Measurements from ENCODE around the gene GRK6. TPM values are rescaled to one million over a fixed set of nuclear protein-coding genes. Genes with fewer than 3 reads are reported as not detected.
"Not testable (repeated sequence)": the region's sequence is repeated elsewhere in the genome, so short reads cannot be mapped to it uniquely, and the experiment has no call there.

The GRK6 gene
- total RNA-seq, 6 donors from 2014 or later: 26.8 to 85.9 (median 56.6) TPM

DNA sequence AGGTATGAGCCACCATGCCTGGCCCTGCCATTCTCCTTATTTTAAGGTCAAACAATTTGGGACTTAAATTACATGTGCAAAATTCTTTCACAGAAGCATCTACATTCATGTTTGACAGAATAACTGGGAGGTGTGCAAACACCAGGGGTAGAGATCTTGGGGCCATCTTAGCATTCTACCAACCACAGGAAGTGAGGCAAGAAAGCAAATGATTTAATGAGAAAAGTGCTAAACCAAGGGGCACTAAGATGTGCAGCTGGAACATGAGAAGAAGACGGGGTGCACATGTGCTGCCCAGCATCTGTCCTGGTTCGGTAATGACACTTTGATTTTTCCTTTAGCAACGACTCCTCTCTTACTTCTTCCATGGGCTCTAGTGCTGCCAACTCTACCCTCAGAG, 15.9 kb upstream of the GRK6 start:
- Histone ChIP-seq H3K9me3 (no peaks in the 10 kb centered on the region), H3K27me3 (no peaks in the 10 kb centered on the region), H3K36me3 (no peaks in the 10 kb centered on the region), H3K4me1 (peaks cover 0 to 7% (median 2%) of the 10 kb centered on the region in 4 donors), H3K27ac (no peak overlapping the region), H3K4me3 (no peak overlapping the region)
- DNase-seq (no peak), ATAC-seq (ENCODE audit: low FRiP score in 2 of 2) (no peak)
- TF ChIP-seq, protein P1, sequence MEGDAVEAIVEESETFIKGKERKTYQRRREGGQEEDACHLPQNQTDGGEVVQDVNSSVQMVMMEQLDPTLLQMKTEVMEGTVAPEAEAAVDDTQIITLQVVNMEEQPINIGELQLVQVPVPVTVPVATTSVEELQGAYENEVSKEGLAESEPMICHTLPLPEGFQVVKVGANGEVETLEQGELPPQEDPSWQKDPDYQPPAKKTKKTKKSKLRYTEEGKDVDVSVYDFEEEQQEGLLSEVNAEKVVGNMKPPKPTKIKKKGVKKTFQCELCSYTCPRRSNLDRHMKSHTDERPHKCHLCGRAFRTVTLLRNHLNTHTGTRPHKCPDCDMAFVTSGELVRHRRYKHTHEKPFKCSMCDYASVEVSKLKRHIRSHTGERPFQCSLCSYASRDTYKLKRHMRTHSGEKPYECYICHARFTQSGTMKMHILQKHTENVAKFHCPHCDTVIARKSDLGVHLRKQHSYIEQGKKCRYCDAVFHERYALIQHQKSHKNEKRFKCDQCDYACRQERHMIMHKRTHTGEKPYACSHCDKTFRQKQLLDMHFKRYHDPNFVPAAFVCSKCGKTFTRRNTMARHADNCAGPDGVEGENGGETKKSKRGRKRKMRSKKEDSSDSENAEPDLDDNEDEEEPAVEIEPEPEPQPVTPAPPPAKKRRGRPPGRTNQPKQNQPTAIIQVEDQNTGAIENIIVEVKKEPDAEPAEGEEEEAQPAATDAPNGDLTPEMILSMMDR (IDR thresholded peaks at IDR 0.05): no peak
- TF ChIP-seq POLR2AphosphoS5 (IDR thresholded peaks at IDR 0.05) (no peak), EP300 (IDR thresholded peaks at IDR 0.05) (no peak), POLR2A (IDR thresholded peaks at IDR 0.05) (no peak)
- WGBS, 2 donors: 55 to 83% methylated on average over 3 of the region's 3 CpGs

DNA sequence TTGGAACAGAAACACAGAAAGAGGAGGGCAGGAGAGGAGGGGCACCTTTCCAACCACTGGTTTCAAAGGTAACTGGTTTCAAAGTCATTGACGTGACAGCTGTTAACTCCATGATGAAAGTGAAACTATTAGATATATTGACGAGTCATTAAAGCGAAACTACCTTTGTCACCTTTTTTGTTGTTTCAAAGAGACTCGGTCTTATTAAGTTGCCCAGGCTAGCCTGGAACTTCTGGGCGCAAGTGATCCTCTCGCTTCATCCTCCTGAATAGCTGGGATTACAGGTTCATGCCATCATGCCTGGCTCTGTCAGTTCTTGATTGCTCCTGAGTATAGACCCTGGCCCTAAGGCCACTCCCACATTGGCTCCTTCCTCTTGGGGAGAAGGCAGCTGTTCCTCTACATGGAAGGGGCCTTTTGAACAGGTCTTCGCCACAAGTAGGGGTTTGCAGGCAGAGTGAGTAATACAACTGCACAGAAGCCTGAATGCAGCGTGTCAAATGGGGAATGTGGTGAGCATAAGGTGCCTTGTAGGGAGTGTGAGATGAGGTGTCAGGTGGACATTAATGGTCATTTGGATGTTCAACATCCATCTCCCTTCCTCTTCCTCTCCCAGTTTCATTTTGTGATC, 13.8 kb upstream of the GRK6 start:
- H3K27ac ChIP-seq: peak overlapping the region in 1 of 4 donors; percentile 46

DNA sequence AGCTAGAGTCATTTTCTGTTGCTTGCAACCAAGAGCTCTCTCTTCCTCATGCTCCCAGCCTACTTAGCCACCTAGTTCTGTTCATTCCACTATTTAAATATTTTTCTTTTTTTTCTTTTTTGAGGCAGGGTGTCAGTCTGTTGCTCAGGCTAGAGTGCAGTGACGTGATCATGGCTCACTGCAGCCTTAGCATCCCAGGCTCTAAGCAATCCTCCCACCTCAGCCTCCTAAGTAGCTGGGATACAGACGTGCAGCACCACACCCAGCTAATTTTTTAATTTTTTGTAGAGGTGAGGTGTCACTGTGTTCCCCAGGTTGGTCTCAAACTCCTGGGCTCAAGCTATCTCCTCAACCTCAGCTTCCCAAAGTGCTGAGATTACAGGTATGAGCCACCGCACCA, 12.0 kb upstream of the GRK6 start:
- H3K9me3 ChIP-seq: no peaks in the 10 kb centered on the region
- H3K27ac ChIP-seq: no peak overlapping the region
- H3K4me3 ChIP-seq: no peak overlapping the region
- H3K27me3 ChIP-seq: no peaks in the 10 kb centered on the region
- no peak for DNase-seq
- TF ChIP-seq POLR2AphosphoS5 (IDR thresholded peaks at IDR 0.05) (no peak), EP300 (IDR thresholded peaks at IDR 0.05) (no peak), POLR2A (IDR thresholded peaks at IDR 0.05) (no peak)
- TF ChIP-seq, protein P1 (IDR thresholded peaks at IDR 0.05): no peak
- peaks cover 7 to 11% (median 9%) of the 10 kb centered on the region in 4 donors for H3K4me1 ChIP-seq
- no peaks in the 10 kb centered on the region for H3K36me3 ChIP-seq
- 83% methylated on average over 3 of the region's 3 CpGs for WGBS, 2 donors
- ATAC-seq (ENCODE audit: low FRiP score in 2 of 2): no peak

More for the DNA sequence above, 13.8 kb upstream of the GRK6 start:
- Histone ChIP-seq H3K9me3 (no peaks in the 10 kb centered on the region), H3K4me3 (no peak overlapping the region), H3K27me3 (no peaks in the 10 kb centered on the region), H3K36me3 (no peaks in the 10 kb centered on the region), H3K4me1 (peaks cover 7 to 11% (median 9%) of the 10 kb centered on the region in 4 donors)
- DNase-seq (no peak), ATAC-seq (ENCODE audit: low FRiP score in 2 of 2) (no peak)
- TF ChIP-seq, protein P1 (IDR thresholded peaks at IDR 0.05): no peak
- TF ChIP-seq POLR2AphosphoS5 (IDR thresholded peaks at IDR 0.05) (no peak), POLR2A (IDR thresholded peaks at IDR 0.05) (no peak), EP300 (IDR thresholded peaks at IDR 0.05) (no peak)
- 77 to 81% methylated on average over 8 of the region's 8 CpGs for WGBS, 2 donors

DNA sequence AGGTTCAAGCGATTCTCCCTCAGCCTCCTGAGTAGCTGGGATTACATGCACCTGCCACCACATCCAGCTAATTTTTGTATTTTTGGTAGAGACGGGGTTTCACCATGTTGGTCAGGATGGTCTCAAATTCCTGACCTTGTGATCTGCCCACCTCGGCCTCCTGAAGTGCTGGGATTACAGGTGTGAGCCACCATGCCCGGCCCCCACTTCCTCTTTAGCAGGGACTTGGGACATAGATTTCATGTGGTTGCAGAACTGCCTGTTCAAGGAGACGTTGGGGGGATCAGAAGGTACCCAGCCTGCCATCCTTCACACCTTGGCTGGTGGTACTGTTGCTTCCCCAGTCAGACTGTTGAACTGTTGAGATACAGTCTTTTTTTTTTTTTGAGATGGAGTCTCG, 9.4 kb upstream of the GRK6 start:
- ATAC-seq (ENCODE audit: low FRiP score in 2 of 2); H3K27me3 ChIP-seq; H3K36me3 ChIP-seq; DNase-seq; H3K4me3 ChIP-seq; H3K9me3 ChIP-seq: not testable (repeated sequence)
- Histone ChIP-seq H3K4me1 (peaks cover 7 to 11% (median 9%) of the 10 kb centered on the region in 4 donors), H3K27ac (peak overlapping the region in 2 of 4 donors; percentile 54 to 62)
- 75 to 84% methylated on average over 6 of the region's 6 CpGs for WGBS, 2 donors

DNA sequence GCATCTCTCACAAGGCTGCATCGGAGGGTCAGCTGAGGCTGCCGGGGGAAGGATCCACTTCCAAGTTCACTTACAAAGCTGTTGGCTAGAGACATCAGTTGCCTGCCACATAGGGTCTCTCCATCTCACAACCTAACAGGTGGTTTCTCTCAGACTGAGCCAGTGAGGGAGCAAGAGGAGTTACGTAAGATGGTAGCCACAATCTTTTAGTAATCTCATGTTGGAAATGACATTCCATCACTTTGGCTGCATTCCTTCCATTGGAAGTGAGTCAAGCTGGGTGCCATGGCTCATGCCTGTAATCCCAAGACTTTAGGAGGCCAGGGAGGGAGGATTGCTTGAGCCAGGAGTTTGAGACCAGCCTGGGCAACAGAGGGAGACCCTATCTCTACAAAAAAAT, 7.4 kb upstream of the GRK6 start:
- no peak for DNase-seq
- Histone ChIP-seq H3K27me3 (no peaks in the 10 kb centered on the region), H3K4me1 (peaks cover 7 to 11% (median 9%) of the 10 kb centered on the region in 4 donors), H3K4me3 (no peak overlapping the region), H3K9me3 (no peaks in the 10 kb centered on the region), H3K27ac (peak overlapping the region in 2 of 4 donors; percentile 49 to 60), H3K36me3 (no peaks in the 10 kb centered on the region)
- TF ChIP-seq POLR2A (IDR thresholded peaks at IDR 0.05) (no peak), EP300 (IDR thresholded peaks at IDR 0.05) (no peak), POLR2AphosphoS5 (IDR thresholded peaks at IDR 0.05) (peak; percentile 13 to 79)
- TF ChIP-seq, protein P1 (IDR thresholded peaks at IDR 0.05): no peak
- ATAC-seq (ENCODE audit: low FRiP score in 2 of 2): no peak
- WGBS, 2 donors: 76 to 79% methylated on average over 3 of the region's 3 CpGs

DNA sequence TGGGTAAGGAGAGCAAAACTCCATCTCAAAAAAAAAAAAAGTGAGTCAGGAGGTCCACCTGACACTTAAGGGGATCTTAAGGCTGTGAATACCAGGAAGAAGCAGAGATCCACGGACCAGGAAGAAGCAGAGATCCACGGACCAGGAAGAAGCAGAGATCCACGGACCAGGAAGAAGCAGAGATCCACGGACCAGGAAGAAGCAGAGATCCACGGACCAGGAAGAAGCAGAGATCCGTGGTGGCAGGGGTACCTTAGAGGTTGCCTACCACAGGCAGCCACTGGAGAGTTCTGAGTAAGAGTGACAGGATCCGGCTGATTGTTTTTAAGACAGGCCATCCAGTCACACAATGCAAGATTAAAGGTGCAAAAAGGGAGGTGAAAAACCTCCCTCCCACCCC, 6.0 kb upstream of the GRK6 start:
- not testable (repeated sequence) for ATAC-seq (ENCODE audit: low FRiP score in 2 of 2); H3K4me3 ChIP-seq; H3K27me3 ChIP-seq; H3K9me3 ChIP-seq; H3K36me3 ChIP-seq; DNase-seq; H3K27ac ChIP-seq
- 65 to 80% methylated on average over 7 of the region's 7 CpGs for WGBS, 2 donors
- H3K4me1 ChIP-seq: peaks cover 11 to 17% (median 14%) of the 10 kb centered on the region in 4 donors
